HG03565 (cell line): ENCODE data around the gene CSRP2.

Experiments
- ATAC-seq: cut with Tn5 transposase; IDR thresholded peaks from one replicate; pipeline ENCODE4 v1.9.1; 2021; ENCODE audit warnings: mild to moderate bottlenecking, moderate library complexity; ENCODE audit not compliant: unreplicated experiment

The CSRP2 gene

DNA sequence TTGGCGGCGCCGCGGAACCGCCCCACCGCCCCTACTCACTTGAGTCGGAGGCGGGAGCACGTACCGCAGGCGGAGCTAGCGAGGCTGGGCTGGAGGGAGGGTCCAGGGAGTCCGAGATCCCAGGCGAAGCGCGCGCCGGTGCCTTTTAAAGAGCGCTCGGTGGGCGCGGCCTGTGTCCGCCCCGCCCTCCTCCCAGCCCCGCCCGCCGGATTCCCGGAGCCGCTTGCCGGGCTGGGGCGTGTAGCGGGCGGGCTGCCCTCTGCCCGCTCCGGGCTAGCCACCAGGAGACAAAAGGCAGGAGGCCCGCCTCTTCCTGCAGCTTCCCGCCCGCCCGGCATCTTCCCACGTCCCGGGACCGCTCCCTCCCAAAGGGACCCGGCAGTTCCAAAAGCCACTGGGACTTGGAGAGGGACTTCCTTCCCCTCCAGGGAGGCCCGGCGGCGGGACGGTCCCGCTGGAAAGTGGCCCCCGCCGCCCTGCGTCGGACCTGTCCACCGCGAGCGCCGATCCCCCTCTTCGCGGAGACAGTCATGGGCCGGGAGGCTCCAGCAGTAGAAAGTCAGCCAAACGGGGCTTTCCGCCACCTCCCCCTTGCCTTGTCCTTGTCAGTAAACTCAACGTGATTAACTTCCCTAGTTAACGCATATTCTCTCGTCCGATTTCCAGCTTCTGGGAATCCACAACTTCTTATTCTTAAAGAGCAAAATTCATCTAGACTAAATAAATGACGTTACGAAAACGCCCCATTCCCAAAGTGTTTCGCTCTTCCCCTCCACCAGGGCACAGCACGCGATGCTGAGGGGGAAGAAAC, at the start of gene CSRP2:
Gene CSRP2, minus strand, starts transcription at position 121 of the 811 bp plus-strand sequence. CDS start 12,759 bp downstream, outside the sequence.
- peak; percentile 78 for ATAC-seq

DNA sequence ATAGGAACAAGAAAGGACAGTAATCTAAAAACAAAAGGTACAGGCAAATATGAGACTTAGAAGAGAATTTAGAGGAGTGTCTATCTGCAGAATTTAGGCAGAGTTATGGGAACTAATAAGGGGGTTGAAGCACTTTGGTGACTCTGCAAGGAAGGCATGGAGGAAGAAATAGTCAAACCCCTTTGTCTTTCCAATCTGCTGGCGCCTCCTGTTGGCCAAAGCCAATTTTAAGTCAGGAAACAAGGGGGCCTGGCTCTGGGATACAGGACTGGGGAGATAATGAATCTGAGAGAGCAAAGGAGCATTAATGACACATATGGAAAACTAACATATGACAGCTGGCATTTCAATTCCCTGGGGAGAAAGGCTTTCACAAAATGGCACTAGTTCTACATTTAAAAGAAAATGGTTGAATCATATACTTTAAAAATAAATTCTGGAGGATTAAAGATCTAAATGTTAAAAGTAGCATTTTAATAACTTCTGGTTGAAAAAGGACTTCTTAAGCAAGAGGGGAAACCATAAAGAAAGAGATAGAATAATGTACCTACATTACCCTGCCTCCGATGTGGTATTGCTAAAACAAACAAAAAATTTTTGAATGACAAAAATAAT, 48.5 kb upstream of the CSRP2 start:
- ATAC-seq: no peak

DNA sequence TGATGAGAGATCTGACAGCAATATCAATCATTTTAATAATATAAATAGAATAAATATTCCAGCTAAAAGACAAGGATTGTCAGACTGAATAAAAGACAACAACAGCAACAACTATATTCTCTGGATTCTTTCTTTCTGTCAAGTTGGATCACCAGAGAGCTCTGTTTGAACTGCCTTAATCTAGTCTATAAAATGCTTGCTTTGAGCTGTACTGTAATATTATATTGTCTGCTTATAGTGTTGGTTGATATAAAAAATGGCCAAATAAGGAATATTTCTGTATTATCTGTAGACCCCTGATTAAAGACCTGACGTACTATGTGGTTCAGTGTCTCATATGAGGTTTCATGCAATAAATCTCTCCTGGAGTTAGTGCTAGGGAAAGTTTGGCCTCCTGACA, 46.3 kb upstream of the CSRP2 start:
- ATAC-seq: no peak

DNA sequence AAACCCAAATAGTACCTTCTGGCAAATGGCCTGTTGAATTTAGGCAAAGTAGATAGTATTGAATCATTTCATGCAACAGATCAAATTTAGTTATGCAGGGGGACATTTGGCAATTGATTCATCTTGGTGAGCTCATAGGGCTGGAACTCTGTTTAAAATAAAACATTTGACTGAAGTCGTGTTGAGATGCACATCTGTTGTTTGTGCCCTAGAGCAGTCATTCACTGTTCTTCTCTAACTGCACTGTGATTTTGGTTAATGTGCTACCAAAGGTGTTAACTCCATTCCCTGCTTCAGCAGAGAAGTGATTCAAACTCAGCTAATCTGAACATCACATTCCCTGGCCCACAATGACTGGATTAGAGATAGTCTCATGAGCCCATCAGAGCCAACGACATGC, 44.0 kb upstream of the CSRP2 start:
- ATAC-seq: no peak

DNA sequence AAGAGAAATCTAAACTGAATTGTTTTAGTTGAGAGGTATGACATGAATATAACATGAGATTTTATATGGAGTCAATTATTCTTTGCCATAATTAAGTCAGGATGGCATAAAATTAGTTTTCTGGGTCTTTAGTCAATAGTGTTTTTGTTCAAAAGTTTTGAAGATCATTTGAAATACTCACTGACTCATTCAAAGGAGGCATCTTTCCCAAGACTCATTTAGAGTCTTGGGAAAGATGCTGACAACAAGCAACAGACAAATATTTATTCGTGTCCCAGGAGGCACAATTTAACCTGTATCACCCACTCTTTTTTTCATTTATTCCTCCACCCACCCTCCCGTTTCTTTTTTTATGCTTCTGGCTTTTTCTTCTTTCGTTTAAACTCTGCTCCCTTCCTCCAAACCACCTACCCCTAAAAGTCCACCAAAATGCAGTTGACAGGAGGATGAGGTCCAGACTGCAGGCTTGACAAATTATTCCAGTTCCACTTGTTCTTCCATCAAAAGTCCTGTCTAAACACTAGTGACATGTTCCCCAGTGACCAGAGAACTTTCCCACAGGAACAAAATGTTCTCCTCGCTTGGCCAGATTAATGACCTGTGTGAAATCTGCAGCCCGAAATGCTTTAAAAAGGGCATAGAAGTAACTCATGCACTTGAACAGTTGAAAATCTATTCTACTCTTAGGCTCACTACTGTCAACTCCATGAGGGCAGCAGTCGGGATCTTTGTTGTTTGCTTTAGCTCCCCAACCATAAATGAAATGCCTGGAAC, 43.3 kb upstream of the CSRP2 start:
- ATAC-seq: no peak

DNA sequence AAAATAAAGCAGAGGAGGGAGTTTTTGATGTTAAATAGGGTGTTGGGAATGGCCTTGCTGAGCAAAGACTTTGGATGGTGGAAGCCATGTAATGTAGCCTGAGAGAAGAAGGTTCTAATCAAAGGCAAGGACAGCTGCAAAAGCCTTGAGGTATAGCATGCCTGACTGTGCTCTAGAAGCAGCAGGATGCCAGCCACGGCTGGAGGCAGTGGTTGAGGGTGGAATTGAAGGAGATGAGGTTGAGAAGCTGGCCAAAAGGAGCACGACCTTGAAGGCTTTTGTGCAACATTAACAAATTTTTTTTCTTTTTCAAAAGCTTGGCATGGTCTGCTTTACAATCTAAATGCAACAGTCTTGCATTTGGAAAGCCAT, 42.3 kb upstream of the CSRP2 start:
- ATAC-seq: no peak

DNA sequence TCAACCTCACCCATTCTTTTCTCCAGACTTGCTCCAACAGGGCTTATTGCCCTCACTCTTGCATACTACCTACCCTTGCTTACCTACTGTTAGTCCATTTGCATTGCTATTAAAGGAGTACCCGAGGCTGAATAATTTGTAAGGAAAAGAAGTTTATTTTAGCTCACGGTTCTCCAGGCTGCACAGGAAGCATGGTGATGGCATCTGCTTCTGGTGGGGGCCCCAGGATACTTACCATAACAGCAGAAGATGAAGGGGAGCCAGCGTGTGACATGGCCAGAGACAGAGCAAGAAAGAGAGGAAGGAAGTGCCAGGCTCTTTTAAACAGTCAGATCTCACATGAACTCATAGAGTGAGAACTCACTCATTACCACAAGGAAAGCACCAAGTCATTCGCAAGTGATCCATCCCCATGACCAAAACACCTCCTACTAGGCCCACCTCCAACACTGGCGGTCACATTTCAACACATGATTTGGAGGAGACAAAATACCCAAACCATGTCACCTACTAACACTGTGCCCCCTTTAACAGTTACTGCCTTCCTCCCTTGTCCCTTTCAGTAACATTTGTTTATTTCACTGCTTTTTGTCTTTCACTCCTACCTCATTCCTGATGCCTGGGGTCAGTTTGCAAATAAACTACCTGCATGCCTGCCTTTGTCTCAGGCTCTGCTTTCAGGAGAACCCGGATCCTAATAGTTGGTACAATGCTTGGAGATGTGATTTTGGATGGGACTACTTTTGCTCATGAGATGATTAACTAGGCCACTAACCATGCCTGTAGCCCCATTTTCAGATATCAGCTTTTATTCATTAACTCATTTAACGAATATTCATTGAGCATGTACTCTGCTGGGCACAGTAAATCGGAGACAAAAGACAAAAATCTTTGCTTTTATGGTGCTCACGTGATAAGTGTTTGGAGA, 41.6 kb upstream of the CSRP2 start:
- peak; percentile 82 for ATAC-seq

DNA sequence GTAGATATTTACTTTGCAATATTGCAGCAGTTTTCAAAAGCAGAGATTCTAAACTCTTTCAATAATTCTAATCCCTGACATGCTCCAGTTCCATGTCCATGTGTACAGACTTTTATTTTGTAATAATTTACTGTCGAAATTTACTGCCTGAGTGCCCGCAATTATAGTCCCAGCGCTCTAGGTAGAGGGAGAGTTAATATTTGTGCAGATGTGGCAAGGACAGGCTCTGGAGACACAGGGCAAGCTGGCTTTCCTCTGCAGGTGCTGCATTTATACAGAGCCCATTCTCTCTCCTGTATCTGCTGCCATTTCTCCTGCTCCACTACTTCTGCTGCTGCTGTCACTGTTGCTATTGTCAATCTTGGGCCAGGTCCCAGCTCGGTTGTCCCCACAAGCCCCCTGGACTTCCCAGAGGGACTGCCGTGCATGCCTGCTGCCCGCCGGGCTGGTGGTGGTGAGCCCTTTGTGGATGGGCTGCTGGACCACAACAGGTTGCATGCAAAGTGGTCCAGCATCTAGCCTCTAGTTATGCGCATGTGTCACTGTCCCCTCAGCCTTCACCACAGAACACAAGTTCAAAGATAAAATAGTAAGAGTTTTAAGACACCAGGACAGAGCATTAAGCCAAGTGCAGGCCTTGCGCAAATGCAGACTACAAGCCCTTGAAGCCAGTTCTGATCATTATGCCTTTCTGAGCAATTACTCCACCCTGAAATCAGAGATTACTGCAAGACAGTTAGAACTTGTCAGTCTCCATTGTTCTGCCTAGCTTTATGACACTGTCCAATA, 40.8 kb upstream of the CSRP2 start:
- no peak for ATAC-seq

DNA sequence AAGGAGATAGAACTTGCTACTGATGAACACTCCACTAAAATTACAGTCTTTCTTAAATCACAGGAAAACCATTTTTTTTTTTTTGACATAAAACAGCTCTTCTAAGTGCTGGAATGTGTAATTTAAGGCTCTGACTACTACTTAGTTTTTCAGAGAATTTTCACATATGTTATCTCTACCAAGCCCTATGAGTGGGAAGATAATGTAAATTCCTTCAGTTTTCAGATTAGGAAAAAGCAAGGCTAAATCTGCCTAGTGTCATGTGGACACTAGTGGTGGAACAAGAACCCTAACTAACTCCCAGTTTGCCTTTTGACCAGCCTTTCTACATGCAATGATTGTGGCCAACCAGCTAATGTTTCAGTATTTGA, 37.3 kb upstream of the CSRP2 start:
- no peak for ATAC-seq

DNA sequence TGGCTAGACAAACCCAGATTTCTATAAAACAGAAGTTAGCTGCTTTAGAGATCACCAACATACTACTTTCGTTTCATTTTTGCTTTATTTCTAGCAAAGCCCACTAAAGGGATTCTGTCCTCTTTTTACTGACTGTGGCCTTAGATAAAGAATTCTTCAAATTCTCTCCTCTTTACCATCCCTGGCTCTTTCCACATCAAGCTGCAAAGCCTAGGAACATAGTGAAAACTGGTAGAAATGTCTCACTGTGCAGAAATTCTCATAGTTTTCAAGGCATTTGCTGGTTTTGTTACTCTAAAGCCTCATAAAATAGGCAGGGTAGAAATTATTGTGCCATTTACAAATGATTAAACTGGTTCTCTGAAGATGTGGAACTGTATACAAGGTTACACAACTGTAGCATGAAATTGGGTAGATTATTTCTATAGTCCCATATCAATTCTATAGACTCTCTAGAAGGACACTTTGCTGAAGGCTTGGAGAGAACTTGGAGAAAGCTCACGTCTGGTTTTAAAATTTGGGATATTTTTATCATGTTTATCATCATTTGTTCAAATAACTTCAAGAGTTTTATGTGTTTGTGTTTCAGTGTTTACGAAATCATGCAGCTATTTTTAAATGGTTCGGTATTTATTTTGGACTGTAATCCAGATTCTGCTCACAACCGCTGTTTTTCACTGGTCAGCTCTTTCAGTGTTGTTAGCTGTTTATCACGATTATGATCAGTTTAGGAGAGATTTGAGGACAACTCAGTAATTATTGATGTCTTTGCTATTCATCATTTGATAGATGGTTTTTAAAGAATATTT, 36.7 kb upstream of the CSRP2 start:
- ATAC-seq: no peak

DNA sequence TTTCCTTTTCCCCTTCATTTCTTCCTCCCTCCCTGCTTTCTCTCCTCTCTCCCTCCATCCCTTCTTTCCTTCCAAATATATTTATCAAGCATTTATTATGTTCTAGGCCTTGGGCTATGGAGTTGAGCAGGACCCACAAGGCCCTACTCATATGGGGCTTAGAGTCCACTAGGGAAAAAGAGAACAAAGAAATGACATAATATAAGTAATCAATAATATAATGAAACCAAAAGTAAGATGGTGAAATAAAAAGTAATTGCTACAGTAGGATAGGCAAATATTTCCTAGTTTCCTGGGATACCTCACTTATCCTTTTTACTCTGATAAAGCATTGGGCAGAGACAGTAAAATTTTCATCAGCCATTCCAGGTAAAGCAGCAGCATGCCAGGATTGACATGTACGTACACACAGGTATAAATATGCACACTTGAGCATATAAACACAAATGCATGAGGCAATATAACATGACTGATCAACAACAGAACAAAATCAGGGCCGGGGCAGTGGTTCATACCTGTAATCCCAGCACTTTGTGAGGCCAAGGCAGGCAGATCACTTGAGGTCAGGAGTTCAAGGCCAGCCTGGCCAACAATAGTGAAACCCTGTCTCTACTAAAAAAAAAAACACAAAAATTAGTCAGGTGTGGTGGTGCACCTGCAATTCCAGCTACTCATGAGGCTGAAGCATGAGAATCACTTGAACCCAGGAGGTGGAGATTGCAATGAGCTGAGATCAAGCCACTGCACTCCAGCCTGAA, 35.5 kb upstream of the CSRP2 start:
- no peak for ATAC-seq

DNA sequence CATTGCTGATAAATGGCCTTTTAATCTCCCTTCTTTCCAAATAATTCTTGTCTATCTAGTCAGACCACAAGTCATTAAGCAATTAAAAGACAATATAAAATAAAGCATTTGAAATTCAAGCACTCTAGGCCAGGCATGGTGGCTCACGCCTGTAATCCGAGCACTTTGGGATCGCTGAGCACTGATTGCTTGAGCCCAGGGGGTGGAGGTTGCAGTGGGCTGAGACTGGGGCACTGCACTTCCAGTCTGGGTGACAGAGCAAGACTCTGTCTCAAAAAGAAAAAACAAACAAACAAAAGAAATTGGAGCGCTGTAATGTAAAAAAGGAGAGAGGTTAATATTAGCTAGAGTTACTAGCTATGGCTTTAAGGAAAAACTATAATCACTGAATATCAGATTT, 30.5 kb upstream of the CSRP2 start:
- no peak for ATAC-seq

DNA sequence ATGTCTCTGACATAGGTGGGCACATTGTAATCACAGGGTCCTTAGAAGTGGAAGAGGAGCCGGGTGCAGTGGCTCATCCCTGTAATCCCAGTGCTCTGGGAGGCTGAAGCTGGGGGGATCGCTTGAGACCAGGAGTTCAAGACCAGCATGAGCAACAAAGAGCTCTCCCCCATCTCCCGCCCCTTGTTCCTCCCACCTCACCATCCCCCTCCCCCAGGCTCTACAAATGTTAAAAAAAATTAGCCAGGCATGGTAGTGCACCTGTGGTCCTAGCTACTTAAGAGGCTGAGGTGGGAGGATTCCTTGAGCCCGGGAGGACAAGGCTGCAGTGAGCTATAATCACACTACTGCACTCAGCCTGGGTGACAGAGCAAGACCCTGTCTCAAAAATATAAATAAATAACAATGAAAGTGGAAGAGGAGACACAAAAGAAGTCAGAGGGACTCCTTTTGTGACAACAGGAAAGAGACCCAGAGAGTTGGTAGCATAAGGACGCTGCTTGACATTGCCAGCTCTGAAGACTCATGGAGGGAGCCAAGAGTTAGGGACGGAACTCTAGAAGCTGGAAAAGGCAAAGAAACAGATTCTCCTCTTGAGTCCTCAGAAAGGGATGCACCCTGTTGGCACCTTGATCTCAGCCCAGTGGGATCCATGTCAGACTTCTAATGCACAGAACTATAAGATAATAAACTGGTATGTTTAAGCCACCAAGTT, 29.6 kb upstream of the CSRP2 start:
- ATAC-seq: no peak

DNA sequence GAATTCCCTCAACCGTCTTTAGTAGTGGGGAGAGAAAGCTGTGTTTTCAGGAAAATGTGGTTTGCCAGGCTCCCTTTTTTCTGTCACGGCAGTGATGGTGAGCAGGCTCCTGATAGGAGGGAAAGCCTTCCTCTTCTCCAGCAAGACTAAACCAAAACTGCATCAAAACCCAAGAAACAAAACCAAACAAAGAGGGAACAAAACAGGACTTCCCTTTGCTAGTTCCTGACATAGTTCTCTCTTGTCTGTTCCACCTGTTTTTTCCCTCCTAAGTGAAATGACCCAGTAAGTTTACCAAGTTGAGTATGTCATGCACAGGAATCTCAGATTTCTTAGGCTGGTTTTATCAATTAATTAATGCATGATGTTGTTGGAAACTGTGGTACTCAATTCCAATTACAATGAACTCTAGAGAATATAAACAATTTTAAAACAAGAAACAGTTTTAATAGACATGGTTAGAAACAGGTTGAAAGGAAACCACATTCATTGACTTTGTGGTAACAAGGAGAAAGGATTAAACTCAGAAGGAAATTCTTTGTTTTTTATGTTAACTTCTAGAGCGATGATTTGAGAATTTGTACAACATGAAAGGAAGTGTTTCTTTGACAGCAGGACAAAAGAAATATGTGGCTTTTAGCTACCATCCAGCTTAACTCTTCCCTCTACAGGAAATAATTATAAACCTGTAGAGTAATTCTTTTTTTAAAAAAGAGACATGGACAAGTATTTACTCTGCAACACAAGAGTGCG, 23.0 kb upstream of the CSRP2 start:
- no peak for ATAC-seq

DNA sequence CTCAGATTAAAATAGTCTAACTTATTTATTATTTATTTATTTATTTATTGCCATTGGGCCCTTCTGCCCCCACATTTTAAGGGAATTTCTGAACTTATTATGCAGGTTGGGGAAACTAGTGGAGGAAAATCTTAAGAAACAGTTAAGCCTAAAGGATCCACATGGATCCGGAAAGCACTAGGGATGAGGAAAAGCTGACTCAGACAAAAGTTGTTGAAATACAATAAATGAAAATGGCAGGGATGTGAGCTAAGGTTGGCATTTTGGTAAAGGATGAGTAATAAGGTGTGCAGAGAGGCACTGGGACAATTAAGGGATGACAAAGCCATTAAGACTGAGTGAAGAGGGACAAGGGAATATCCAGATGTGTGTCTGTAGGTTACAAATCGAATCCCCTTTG, 20.7 kb upstream of the CSRP2 start:
- ATAC-seq: no peak

DNA sequence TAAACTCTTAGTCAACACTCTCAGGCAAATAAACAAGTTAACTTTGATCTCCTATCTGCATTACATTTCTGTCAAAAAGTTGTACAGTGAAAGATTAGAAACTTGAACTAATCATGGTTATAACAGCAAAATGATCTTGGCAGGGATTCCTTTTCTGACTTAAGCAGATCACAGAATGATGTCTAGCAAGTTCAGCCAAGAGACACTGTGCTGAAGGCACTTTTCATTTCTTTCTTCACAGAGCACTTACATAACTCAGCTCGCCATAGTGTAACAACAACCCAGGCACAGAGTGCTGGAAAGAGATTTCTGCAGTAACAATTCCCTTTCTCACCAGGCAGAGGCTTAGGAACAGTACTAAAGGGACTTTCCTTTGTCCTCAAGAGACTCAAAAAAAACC, 19.6 kb upstream of the CSRP2 start:
- no peak for ATAC-seq

DNA sequence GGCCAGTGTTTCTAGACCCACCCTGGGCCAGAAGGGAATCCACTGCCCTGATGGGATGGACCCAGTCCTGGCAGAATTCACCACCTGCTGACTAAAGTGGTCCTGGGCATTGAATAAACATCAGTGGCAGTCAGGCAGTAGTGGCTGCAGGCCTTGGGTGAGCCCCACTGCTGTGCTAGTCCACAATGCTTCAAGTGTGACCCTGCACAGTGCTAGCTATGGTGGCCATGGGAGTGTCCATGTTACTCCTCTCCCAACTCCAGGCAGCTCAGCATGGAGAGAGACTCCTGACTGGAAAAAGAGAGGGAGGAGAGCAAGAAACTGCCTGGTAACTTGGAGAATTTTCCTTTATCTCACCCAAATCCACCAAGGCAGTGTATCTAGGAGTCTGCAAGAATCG, 17.5 kb upstream of the CSRP2 start:
- no peak for ATAC-seq
